ENCODE measurements around the gene GYPB.
"Not testable (repeated sequence)": the region's sequence is repeated elsewhere in the genome, so short reads cannot be mapped to it uniquely, and the experiment has no call there.

GRCh38 chr4:144018223-144019000 lies 768 bp downstream of the GYPB start:
- TF ChIP-seq YY1 (IDR thresholded peaks at IDR 0.05; ENCODE audit: insufficient read depth, insufficient read length); ZNF274 (IDR thresholded peaks at IDR 0.05; ENCODE audit: low read depth, low read length): not testable (repeated sequence)
